ENCODE measurements around the gene CASP5. TPM values are rescaled to one million over a fixed set of nuclear protein-coding genes. Genes with fewer than 3 reads are reported as not detected.

Gene CASP5
- polyA plus RNA-seq, 1 donor from 2014 or later: not detected

- Histone ChIP-seq H3K27me3 (ENCODE audit: insufficient read depth, low read depth, low read length) (no peaks in the 10 kb centered on the region), H3K4me2 (ENCODE audit: low read length) (no peak overlapping the region), H4K20me1 (ENCODE audit: insufficient read depth) (no peaks in the 10 kb centered on the region), H3K79me2 (replicated peaks; ENCODE audit: insufficient read depth, low read length) (no peaks in the 10 kb centered on the region), H3F3A (ENCODE audit: insufficient read depth, low read length, poor library complexity, severe bottlenecking) (no peaks in the 10 kb centered on the region), H3K9ac (ENCODE audit: low read length) (no peak overlapping the region), H2AFZ (ENCODE audit: low read depth, low read length) (no peak overlapping the region), H3K9me3 (ENCODE audit: low read length) (no peaks in the 10 kb centered on the region), H3K27ac (ENCODE audit: low read length) (no peak overlapping the region), H3K9me2 (ENCODE audit: insufficient read depth, low read length) (no peaks in the 10 kb centered on the region), H3K36me3 (ENCODE audit: insufficient read depth, low read length) (no peaks in the 10 kb centered on the region), H3K4me3 (ENCODE audit: low read length) (no peak overlapping the region)
- TF ChIP-seq REST (IDR thresholded peaks at IDR 0.05; ENCODE audit: borderline replicate concordance) (no peak), EP300 (conservative IDR thresholded peaks at IDR 0.05; ENCODE audit: poor library complexity, severe bottlenecking) (no peak), RAD21 (conservative IDR thresholded peaks at IDR 0.05) (no peak), CTCF (IDR thresholded peaks at IDR 0.05; ENCODE audit: poor library complexity, severe bottlenecking) (no peak), TAF1 (IDR thresholded peaks at IDR 0.05; ENCODE audit: low read depth) (no peak), SMC3 (conservative IDR thresholded peaks at IDR 0.05; ENCODE audit: poor library complexity) (no peak), EZH2 (IDR thresholded peaks at IDR 0.05; ENCODE audit: borderline replicate concordance, insufficient read depth, low read length, poor library complexity, severe bottlenecking) (no peak), MXI1 (conservative IDR thresholded peaks at IDR 0.05; ENCODE audit: poor library complexity, severe bottlenecking) (no peak), POLR2AphosphoS5 (IDR thresholded peaks at IDR 0.05) (no peak)
Observed at GRCh38 chr11:105000797-105001196, 22.2 kb downstream of the CASP5 start.

GRCh38 chr11:105000167-105000566 is 22.8 kb downstream of the CASP5 start:
- Histone ChIP-seq H3K9me3 (ENCODE audit: low read length) (no peaks in the 10 kb centered on the region), H3K9ac (ENCODE audit: low read length) (no peak overlapping the region), H3K27me3 (ENCODE audit: insufficient read depth, low read depth, low read length) (no peaks in the 10 kb centered on the region), H3K79me2 (replicated peaks; ENCODE audit: insufficient read depth, low read length) (no peaks in the 10 kb centered on the region), H3K36me3 (ENCODE audit: insufficient read depth, low read length) (no peaks in the 10 kb centered on the region), H3F3A (ENCODE audit: insufficient read depth, low read length, poor library complexity, severe bottlenecking) (no peaks in the 10 kb centered on the region), H4K20me1 (ENCODE audit: insufficient read depth) (no peaks in the 10 kb centered on the region), H3K4me3 (ENCODE audit: low read length) (no peak overlapping the region), H3K4me2 (ENCODE audit: low read length) (no peak overlapping the region), H2AFZ (ENCODE audit: low read depth, low read length) (no peak overlapping the region), H3K9me2 (ENCODE audit: insufficient read depth, low read length) (no peaks in the 10 kb centered on the region), H3K27ac (ENCODE audit: low read length) (no peak overlapping the region)
- TF ChIP-seq POLR2AphosphoS5 (IDR thresholded peaks at IDR 0.05) (no peak), TAF1 (IDR thresholded peaks at IDR 0.05; ENCODE audit: low read depth) (no peak), EZH2 (IDR thresholded peaks at IDR 0.05; ENCODE audit: borderline replicate concordance, insufficient read depth, low read length, poor library complexity, severe bottlenecking) (no peak), EP300 (conservative IDR thresholded peaks at IDR 0.05; ENCODE audit: poor library complexity, severe bottlenecking) (no peak)
